SK-N-SH (cell line): ENCODE results near the gene CFDP1. TPM values are rescaled to one million over a fixed set of nuclear protein-coding genes. Genes with fewer than 3 reads are reported as not detected.

Experiments used
- CTCF ChIA-PET: fragments of 300-600, 350-600 bp; formaldehyde crosslinking; extraction: SDS; loops from one replicate; lab custom pipeline; 2021; lab: Yijun Ruan, JAX
- POLR2A ChIA-PET: fragments of 350-600 bp; sonication (Branson Sonifier 250); formaldehyde crosslinking; extraction: SDS; loops from one replicate; lab custom pipeline; 2020; ENCODE audit warnings: antibody characterized with exemption, inconsistent platforms; lab: Yijun Ruan, JAX
- DNase-seq: peaks from one replicate; pipeline ENCODE4 v3.0.0; 2012
- H2AFZ ChIP-seq: fragments of 200-600 bp; sonication (generic); 2 replicates; pipeline ENCODE4 v1.8.1; 2016; ENCODE audit warnings: antibody characterized with exemption, mild to moderate bottlenecking, low read depth
- H3F3A ChIP-seq: fragments of 200-600 bp; sonication (generic); replicated peaks from 2 replicates; pipeline ENCODE3; 2016; ENCODE audit warnings: antibody characterized with exemption, mild to moderate bottlenecking; ENCODE audit not compliant: insufficient read depth
- H3K27ac ChIP-seq, 2 experiments: fragments of 200-500 bp in 1 of 2; fragments of 200-600 bp in 1 of 2; sonication (Bioruptor generic) in 1 of 2; sonication (generic), shearing (Covaris generic) in 1 of 2; 2 replicates each; pipeline versions ENCODE4 v1.5.1 to v1.6.1; 2014 to 2016; ENCODE audit warnings: low read depth in 2 of 2, inconsistent platforms in 1 of 2, low read length in 1 of 2, mild to moderate bottlenecking in 1 of 2, mixed read lengths in 1 of 2
- H3K27me3 ChIP-seq: fragments of 200-600 bp; sonication (generic), shearing (Covaris generic); 2 replicates; pipeline ENCODE4 v1.6.1; 2016; ENCODE audit warnings: mixed run types; ENCODE audit not compliant: insufficient read depth
- H3K36me3 ChIP-seq, 2 experiments: fragments of 200-500 bp in 1 of 2; fragments of 200-600 bp in 1 of 2; sonication (Bioruptor generic) in 1 of 2; sonication (generic) in 1 of 2; replicated peaks in 1 of 2; 2 replicates each; pipeline versions ENCODE3 to v1.5.1; 2014 to 2016; ENCODE audit warnings: low read length in 1 of 2, mild to moderate bottlenecking in 1 of 2; ENCODE audit not compliant: insufficient read depth in 2 of 2, control insufficient read depth in 1 of 2
- H3K4me1 ChIP-seq, 2 experiments: fragments of 200-500 bp in 1 of 2; fragments of 200-600 bp in 1 of 2; sonication (Bioruptor generic) in 1 of 2; sonication (generic), shearing (Covaris generic) in 1 of 2; 2 replicates each; pipeline versions ENCODE4 v1.5.1 to v1.6.1; 2014 to 2016; ENCODE audit warnings: low read depth in 1 of 2, low read length in 1 of 2, mixed run types in 1 of 2; ENCODE audit not compliant: insufficient read depth in 2 of 2, control insufficient read depth in 1 of 2
- H3K4me2 ChIP-seq: fragments of 200-600 bp; sonication (generic), shearing (Covaris generic); 2 replicates; pipeline ENCODE4 v1.6.1; 2017; ENCODE audit warnings: mixed run types
- H3K4me3 ChIP-seq, 2 experiments: fragments of 200-500 bp in 1 of 2; fragments of 200-600 bp in 1 of 2; sonication (Bioruptor generic) in 1 of 2; sonication (generic), shearing (Covaris generic) in 1 of 2; 2 replicates each; pipeline versions ENCODE4 v1.5.1 to v1.8.1; 2014 to 2016; ENCODE audit warnings: low read depth in 2 of 2, inconsistent platforms in 1 of 2, low read length in 1 of 2, mild to moderate bottlenecking in 1 of 2, mixed read lengths in 1 of 2, moderate library complexity in 1 of 2
- H3K79me2 ChIP-seq: fragments of 200-600 bp; sonication (generic); 2 replicates; pipeline ENCODE4 v1.8.1; 2017; ENCODE audit warnings: mild to moderate bottlenecking; ENCODE audit not compliant: insufficient read depth
- H3K9ac ChIP-seq: fragments of 200-600 bp; sonication (generic); 2 replicates; pipeline ENCODE4 v1.6.1; 2017; ENCODE audit warnings: mixed run types
- H3K9me2 ChIP-seq: fragments of 200-600 bp; sonication (generic); 2 replicates; pipeline ENCODE4 v1.6.1; 2017; ENCODE audit warnings: mixed run types
- H3K9me3 ChIP-seq: fragments of 200-600 bp; sonication (generic); 2 replicates; pipeline ENCODE4 v1.6.1; 2017; ENCODE audit warnings: mixed run types, mild to moderate bottlenecking, moderate library complexity
- H4K20me1 ChIP-seq: fragments of 200-600 bp; sonication (generic); 2 replicates; pipeline ENCODE4 v1.6.1; 2017; ENCODE audit warnings: mild to moderate bottlenecking, mixed run types; ENCODE audit not compliant: insufficient read depth
- CTCF ChIP-seq: fragments of 200-600 bp; sonication (generic); IDR thresholded peaks from 2 replicates; pipeline ENCODE4 v1.6.1; 2017; ENCODE audit warnings: antibody characterized with exemption, mild to moderate bottlenecking, moderate library complexity
- EP300 ChIP-seq, 2 experiments: IDR thresholded peaks; 2 replicates each; pipeline versions ENCODE4 v1.4.0 to v1.6.1; 2012; ENCODE audit warnings: borderline replicate concordance in 1 of 2, low read depth in 1 of 2, low read length in 1 of 2
- FOSL2 ChIP-seq: IDR thresholded peaks from 2 replicates; pipeline ENCODE4 v1.4.0; 2012; ENCODE audit warnings: low read depth, mild to moderate bottlenecking, moderate library complexity, borderline replicate concordance
- FOXJ3 ChIP-seq: sonication (generic); formaldehyde crosslinking; IDR thresholded peaks from 2 replicates; pipeline ENCODE4 v1.5.1; 2020; ENCODE audit warnings: mild to moderate bottlenecking, missing genetic modification reagents
- GABPA ChIP-seq: IDR thresholded peaks from 2 replicates; pipeline ENCODE4 v1.4.0; 2012; ENCODE audit warnings: low read depth, mild to moderate bottlenecking
- IRF3 ChIP-seq: fragments of 150-350 bp; IDR thresholded peaks from 2 replicates; pipeline ENCODE4 v1.6.1; 2016; ENCODE audit warnings: mild to moderate bottlenecking, low read depth, low read length
- JUND ChIP-seq: IDR thresholded peaks from 2 replicates; pipeline ENCODE4 v1.4.0; 2012
- MEF2A ChIP-seq: IDR thresholded peaks from 2 replicates; pipeline ENCODE4 v1.4.0; 2012; ENCODE audit warnings: low read depth, borderline replicate concordance
- NFIC ChIP-seq: IDR thresholded peaks from 2 replicates; pipeline ENCODE4 v1.4.0; 2012; ENCODE audit warnings: borderline replicate concordance
- PBX3 ChIP-seq: IDR thresholded peaks from 2 replicates; pipeline ENCODE4; 2012
- RCOR1 ChIP-seq: fragments of 150-350 bp; IDR thresholded peaks from 2 replicates; pipeline ENCODE4 v1.6.1; 2017; ENCODE audit warnings: antibody characterized with exemption, low read length
- REST ChIP-seq: IDR thresholded peaks from 2 replicates; pipeline ENCODE4 v1.6.1; 2012; ENCODE audit warnings: mild to moderate bottlenecking, low read depth, low read length, moderate library complexity
- SMC3 ChIP-seq: IDR thresholded peaks from 2 replicates; pipeline ENCODE4 v1.6.1; 2012; ENCODE audit warnings: low read depth, low read length, improper control_type of control experiment
- USF1 ChIP-seq: IDR thresholded peaks from 2 replicates; pipeline ENCODE4 v1.4.0; 2012; ENCODE audit warnings: low read depth, borderline replicate concordance
- USF2 ChIP-seq: fragments of 150-350 bp; IDR thresholded peaks from 2 replicates; pipeline ENCODE4 v1.6.1; 2017; ENCODE audit warnings: antibody characterized with exemption, low read length, low read depth, borderline replicate concordance
- ZBTB33 ChIP-seq: IDR thresholded peaks from 2 replicates; pipeline ENCODE4 v1.4.0; 2012; ENCODE audit warnings: low read depth, borderline replicate concordance
- WGBS: methylation state at CpG from one replicate; pipeline ENCODE4 v1.1.6; 2017; ENCODE audit warnings: low lambda C conversion rate; 5-methylcytosine and 5-hydroxymethylcytosine counted together
- polyA plus RNA-seq, 3 experiments: library from polyadenylated mRNA; depleted of rRNA; stranded (reverse); fragments of >200 nt; gene quantifications; 2 replicates each; pipeline ENCODE4 v1.2.3, GENCODE V29; 2012

The CFDP1 gene
- polyA plus RNA-seq, 1 of the 3 experiments (the other 2 are of a cell fraction) = 46.0 TPM

- Histone ChIP-seq H3K79me2 (no peaks in the 10 kb centered on the region), H3K4me2 (no peak overlapping the region), H3K36me3 (no peaks in the 10 kb centered on the region), H3K9me2 (no peaks in the 10 kb centered on the region), H3K27me3 (no peaks in the 10 kb centered on the region), H3K27ac (no peak overlapping the region), H3K9me3 (no peaks in the 10 kb centered on the region), H4K20me1 (no peaks in the 10 kb centered on the region), H3K4me3 (no peak overlapping the region), H2AFZ (no peak overlapping the region), H3K4me1 (peaks cover 0 to 3% of the 10 kb centered on the region in 2 experiments; a peak in 1 of 4 replicates), H3K9ac (no peak overlapping the region), H3F3A (no peaks in the 10 kb centered on the region)
- TF ChIP-seq IRF3 (no peak), FOXJ3 (CRISPR knock-in tag) (no peak), CTCF (no peak), USF1 (no peak), SMC3 (no peak), PBX3 (no peak), REST (no peak), USF2 (no peak), FOSL2 (no peak), GABPA (no peak), ZBTB33 (no peak), JUND (no peak), RCOR1 (no peak), NFIC (no peak), MEF2A (no peak), EP300 (IDR thresholded peaks at IDR 0.05; ENCODE audit: borderline replicate concordance in 1 of 2, low read depth in 1 of 2, low read length in 1 of 2) (no peak)
- ChIA-PET POLR2A (no interaction called here), CTCF (no interaction called here)
- no peak for DNase-seq
- WGBS = 92% methylated on average over 53 of the region's 80 CpGs
Observed at GRCh38 chr16:75478480-75479345, 45.4 kb upstream of the CFDP1 start.
